Activated T-helper 2 cell treated with anti-CD3 and anti-CD28 coated beads, Interferon-gamma antibody, Interleukin-2, Interleukin-4, amounts not matched to agents 10 μg/mL and 5 μg/mL and 100 μg/mL, durations not matched to agents 14 hours and 24 hours and 36 hours (primary cell): ENCODE results near the gene SND1. TPM values are rescaled to one million over a fixed set of nuclear protein-coding genes. Genes with fewer than 3 reads are reported as not detected.

ENCODE experiments used
- DNase-seq: peaks from one replicate; pipeline ENCODE4 v3.0.0; 2021; ENCODE audit warnings: low spot score
- H3K27ac Mint-ChIP-seq: one replicate; pipeline ENCODE4 v1.8.0; 2021; ENCODE audit warnings: mixed read lengths
- H3K27me3 Mint-ChIP-seq: one replicate; pipeline ENCODE4 v1.8.0; 2021; ENCODE audit warnings: low read depth, mixed read lengths
- H3K36me3 Mint-ChIP-seq: one replicate; pipeline ENCODE4 v1.8.0; 2021; ENCODE audit warnings: low read depth, mixed read lengths
- H3K4me1 Mint-ChIP-seq: one replicate; pipeline ENCODE4 v1.8.0; 2021; ENCODE audit warnings: low read depth, mixed read lengths
- H3K4me3 Mint-ChIP-seq: one replicate; pipeline ENCODE4 v1.8.0; 2021; ENCODE audit warnings: low read depth, mild to moderate bottlenecking, moderate library complexity, mixed read lengths
- H3K9me3 Mint-ChIP-seq: one replicate; pipeline ENCODE4 v1.8.0; 2021; ENCODE audit warnings: mixed read lengths
- intact Hi-C: fragments of 100-400 bp; cut with micrococcal nuclease; formaldehyde crosslinking; loops from one replicate; pipeline ENCODE4 v1.15.1; 2023
- total RNA-seq: library from RNA; stranded (reverse); gene quantifications from 2 replicates; pipeline ENCODE4 v1.2.3, GENCODE V29; 2022

The SND1 gene
- total RNA-seq, 1 donor from 2014 or later: 311 TPM

GRCh38 chr7:127938588-127938987 is 286.6 kb downstream of the SND1 start:
- Mint-ChIP-seq H3K4me1 (no peaks in the 10 kb centered on the region), H3K36me3 (peaks cover 32% of the 10 kb centered on the region), H3K27me3 (no peaks in the 10 kb centered on the region), H3K4me3 (no peak overlapping the region), H3K27ac (no peak overlapping the region), H3K9me3 (no peaks in the 10 kb centered on the region)
- intact Hi-C loops: no loop called here
- no peak for DNase-seq

DNA sequence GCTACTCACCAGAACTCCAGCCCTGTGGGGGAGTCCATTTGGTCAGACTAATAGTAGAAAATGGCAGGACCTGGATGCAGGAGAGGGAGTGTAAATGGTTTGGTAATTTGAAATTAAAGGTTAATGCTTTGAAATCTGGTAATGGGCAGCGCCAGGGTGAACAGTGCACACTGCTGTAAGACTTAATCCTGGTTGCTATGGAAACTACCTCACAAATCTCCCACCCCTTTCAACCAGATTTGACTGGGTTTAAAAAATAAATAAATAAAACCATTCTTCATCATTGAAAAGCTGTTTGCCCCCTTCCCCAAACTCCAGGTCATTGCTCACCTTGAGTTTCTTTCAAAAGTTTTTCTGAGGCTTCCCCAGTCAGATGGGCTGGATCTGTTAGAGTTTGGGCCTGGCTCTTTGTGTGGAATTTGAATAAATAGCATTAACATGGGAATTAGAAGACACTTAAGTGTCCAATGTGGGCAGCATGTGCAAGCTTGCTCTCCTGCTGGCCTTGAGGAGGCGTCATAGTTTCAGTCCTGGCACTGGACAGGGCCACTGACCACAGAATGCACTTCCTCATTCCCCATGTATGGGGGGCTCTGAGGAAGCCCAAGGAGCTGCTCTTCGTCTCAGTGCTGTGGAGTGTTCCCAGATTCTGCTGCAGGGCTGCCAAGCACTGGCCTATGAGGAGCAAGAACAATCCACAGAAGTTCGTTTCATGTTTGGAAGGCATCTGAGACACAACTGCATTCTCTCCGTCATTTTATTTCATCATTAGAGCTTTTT is 288.6 kb downstream of the SND1 start:
- intact Hi-C loops: no loop called here
- no peak for DNase-seq
- Mint-ChIP-seq H3K9me3 (no peaks in the 10 kb centered on the region), H3K27ac (no peak overlapping the region), H3K4me1 (no peaks in the 10 kb centered on the region), H3K27me3 (no peaks in the 10 kb centered on the region), H3K4me3 (no peak overlapping the region), H3K36me3 (peaks cover 38% of the 10 kb centered on the region)

- H3K36me3 Mint-ChIP-seq: peaks cover 43% of the 10 kb centered on the region
- H3K4me1 Mint-ChIP-seq: peaks cover 3% of the 10 kb centered on the region
These were observed 289.6 kb downstream of the SND1 start for GRCh38 chr7:127941476-127942210.

GRCh38 chr7:127943541-127944521 is 291.8 kb downstream of the SND1 start:
- H3K4me3 Mint-ChIP-seq: no peak overlapping the region
- H3K9me3 Mint-ChIP-seq: no peaks in the 10 kb centered on the region
- DNase-seq: no peak
- H3K27me3 Mint-ChIP-seq: no peaks in the 10 kb centered on the region
- H3K36me3 Mint-ChIP-seq: peaks cover 48% of the 10 kb centered on the region
- intact Hi-C loops: no loop called here
- H3K4me1 Mint-ChIP-seq: peaks cover 3% of the 10 kb centered on the region
- H3K27ac Mint-ChIP-seq: no peak overlapping the region

More at GRCh38 chr7:127941476-127942210, 289.6 kb downstream of the SND1 start:
- Mint-ChIP-seq H3K4me3 (no peak overlapping the region), H3K27ac (no peak overlapping the region), H3K9me3 (no peaks in the 10 kb centered on the region), H3K27me3 (no peaks in the 10 kb centered on the region)
- intact Hi-C loops: no loop called here
- no peak for DNase-seq

GRCh38 chr7:127946111-127946510 is 294.1 kb downstream of the SND1 start:
- Mint-ChIP-seq H3K9me3 (no peaks in the 10 kb centered on the region), H3K4me1 (peaks cover 3% of the 10 kb centered on the region), H3K27me3 (no peaks in the 10 kb centered on the region), H3K27ac (no peak overlapping the region), H3K4me3 (no peak overlapping the region), H3K36me3 (peaks cover 52% of the 10 kb centered on the region)
- DNase-seq: no peak
- intact Hi-C loops: no loop called here

DNA sequence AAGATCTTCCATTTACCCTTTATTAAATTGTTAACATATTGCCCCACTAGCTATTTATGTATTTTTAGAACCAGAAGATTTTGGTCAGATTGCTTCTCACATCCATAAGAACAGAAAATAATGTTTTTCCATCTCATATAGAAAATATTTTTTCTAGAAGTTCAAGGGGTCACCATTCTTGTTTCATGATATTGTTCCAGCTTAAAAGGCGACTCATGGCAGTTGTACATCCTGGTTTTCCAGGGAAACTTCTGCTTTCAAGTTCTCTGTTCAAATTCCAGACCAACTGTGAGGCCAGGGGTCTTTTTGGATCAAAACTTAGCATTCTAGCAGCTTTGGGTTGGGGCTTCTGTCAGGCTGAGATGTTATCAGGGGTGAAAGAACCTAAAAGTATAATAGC is 294.9 kb downstream of the SND1 start:
- DNase-seq: no peak
- H3K36me3 Mint-ChIP-seq: peaks cover 54% of the 10 kb centered on the region
- no peaks in the 10 kb centered on the region for H3K27me3 Mint-ChIP-seq
- no peak overlapping the region for H3K27ac Mint-ChIP-seq
- intact Hi-C loops: no loop called here
- H3K4me1 Mint-ChIP-seq: peaks cover 6% of the 10 kb centered on the region
- no peaks in the 10 kb centered on the region for H3K9me3 Mint-ChIP-seq
- H3K4me3 Mint-ChIP-seq: no peak overlapping the region

- no peaks in the 10 kb centered on the region for H3K27me3 Mint-ChIP-seq
- no peak for DNase-seq
- H3K4me1 Mint-ChIP-seq: peaks cover 6% of the 10 kb centered on the region
- intact Hi-C loops: no loop called here
- H3K36me3 Mint-ChIP-seq: peaks cover 47% of the 10 kb centered on the region
- H3K4me3 Mint-ChIP-seq: no peak overlapping the region
- H3K27ac Mint-ChIP-seq: no peak overlapping the region
- H3K9me3 Mint-ChIP-seq: no peaks in the 10 kb centered on the region
These were observed 296.3 kb downstream of the SND1 start for GRCh38 chr7:127948312-127948711.

DNA sequence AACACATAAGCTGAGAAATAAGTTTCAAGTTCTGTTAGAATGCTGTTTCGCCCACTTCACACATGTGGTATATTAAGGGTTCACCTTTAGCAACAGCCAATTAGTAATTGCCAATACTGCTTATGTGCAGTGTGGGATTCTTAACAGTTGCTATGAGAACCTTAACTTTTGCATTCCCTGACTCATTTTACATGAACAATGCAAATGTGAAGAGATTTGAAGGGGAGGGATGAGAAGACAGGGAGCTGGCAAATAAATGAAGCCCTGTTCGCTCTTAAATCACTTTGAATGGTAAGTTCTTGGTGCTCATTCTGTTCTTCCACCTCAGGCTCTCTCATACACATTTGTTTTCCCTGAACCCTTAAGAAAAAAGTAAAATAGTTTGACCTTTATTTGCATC is 296.9 kb downstream of the SND1 start:
- Mint-ChIP-seq H3K4me3 (no peak overlapping the region), H3K27ac (no peak overlapping the region), H3K9me3 (no peaks in the 10 kb centered on the region), H3K36me3 (peaks cover 43% of the 10 kb centered on the region), H3K4me1 (peaks cover 6% of the 10 kb centered on the region), H3K27me3 (no peaks in the 10 kb centered on the region)
- DNase-seq: no peak
- intact Hi-C loops: no loop called here

DNA sequence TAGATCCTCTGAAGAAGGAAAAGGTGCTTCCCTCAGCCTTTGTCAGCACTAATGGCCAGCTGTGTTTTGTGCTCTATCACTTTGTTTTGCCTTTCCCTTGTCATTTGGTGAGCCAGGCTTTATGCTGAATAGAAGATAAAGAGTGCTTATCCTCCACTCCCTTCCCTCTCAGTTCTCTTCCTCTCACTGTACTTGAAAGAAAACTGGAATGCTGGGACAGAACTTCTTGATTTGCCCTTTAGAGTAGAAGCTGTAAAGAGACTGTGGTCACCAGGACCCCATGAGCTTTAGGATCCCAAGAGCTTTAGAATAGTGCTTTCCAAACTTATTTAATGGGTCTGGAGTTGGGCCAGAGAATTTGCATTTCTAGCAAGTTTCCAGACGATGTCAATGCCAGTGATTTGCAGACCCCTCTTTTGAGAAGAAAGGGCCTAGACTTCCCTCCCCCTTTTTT is 297.8 kb downstream of the SND1 start:
- H3K36me3 Mint-ChIP-seq: peaks cover 37% of the 10 kb centered on the region
- intact Hi-C loops: no loop called here
- no peaks in the 10 kb centered on the region for H3K9me3 Mint-ChIP-seq
- no peaks in the 10 kb centered on the region for H3K27me3 Mint-ChIP-seq
- H3K27ac Mint-ChIP-seq: no peak overlapping the region
- no peak for DNase-seq
- H3K4me3 Mint-ChIP-seq: no peak overlapping the region
- H3K4me1 Mint-ChIP-seq: peaks cover 6% of the 10 kb centered on the region

GRCh38 chr7:127950233-127950935 is 298.4 kb downstream of the SND1 start:
- intact Hi-C loops: no loop called here
- H3K9me3 Mint-ChIP-seq: no peaks in the 10 kb centered on the region
- no peak overlapping the region for H3K4me3 Mint-ChIP-seq
- peaks cover 35% of the 10 kb centered on the region for H3K36me3 Mint-ChIP-seq
- H3K27me3 Mint-ChIP-seq: no peaks in the 10 kb centered on the region
- H3K4me1 Mint-ChIP-seq: peaks cover 6% of the 10 kb centered on the region
- H3K27ac Mint-ChIP-seq: no peak overlapping the region
- DNase-seq: no peak

DNA sequence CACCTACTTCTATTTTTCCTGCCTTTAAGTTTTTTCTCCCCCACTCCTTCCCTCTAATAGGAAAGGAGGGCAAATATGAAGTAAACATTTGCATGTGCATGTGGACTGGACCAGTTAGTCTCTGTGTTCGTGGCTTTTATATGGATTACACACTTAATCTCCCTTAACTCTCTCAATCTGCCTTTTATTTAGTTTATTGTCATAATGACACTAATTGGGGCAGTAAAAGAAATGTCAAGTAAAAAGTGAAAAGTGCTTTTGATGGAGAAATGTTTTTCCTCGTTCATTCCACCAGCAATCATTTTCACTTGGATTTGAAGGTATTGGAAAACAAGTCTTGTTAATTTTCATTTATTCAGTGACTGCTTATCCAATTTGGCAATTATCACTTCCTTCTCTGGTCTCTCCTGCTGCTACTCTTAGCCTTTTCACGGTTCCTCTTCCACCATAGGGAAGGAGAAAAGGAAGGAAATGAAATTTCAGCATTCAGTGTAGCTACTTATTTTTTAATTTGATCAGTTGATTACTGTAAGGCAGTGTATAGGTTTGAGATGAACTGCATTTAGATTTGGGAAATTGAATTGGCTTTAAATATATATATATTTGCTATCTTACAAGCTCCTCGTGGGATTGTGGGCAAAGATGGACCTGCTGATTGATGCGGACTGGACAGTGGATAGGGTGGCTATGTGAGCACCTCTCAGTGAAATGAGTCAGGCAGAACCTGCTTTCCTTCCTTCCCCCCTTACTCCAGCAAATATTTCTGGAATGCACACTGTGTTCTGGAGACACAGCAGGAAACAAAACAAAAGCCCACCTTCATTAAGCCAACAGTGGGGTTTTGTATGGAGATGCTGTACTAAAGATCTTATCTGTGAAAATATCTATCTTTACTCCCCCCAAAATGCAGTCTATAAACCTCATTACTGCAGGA is 301.7 kb downstream of the SND1 start:
- intact Hi-C loops: no loop called here
- H3K9me3 Mint-ChIP-seq: no peaks in the 10 kb centered on the region

More for the DNA sequence above, 301.7 kb downstream of the SND1 start:
- no peak overlapping the region for H3K27ac Mint-ChIP-seq
- H3K4me1 Mint-ChIP-seq: peaks cover 2% of the 10 kb centered on the region
- H3K27me3 Mint-ChIP-seq: no peaks in the 10 kb centered on the region
- peaks cover 19% of the 10 kb centered on the region for H3K36me3 Mint-ChIP-seq
- no peak overlapping the region for H3K4me3 Mint-ChIP-seq
- no peak for DNase-seq
